Activated gamma-delta T cell treated with Interleukin-2 at 50 U/mL for 16 hours (primary cell): ENCODE results near the gene PPT2.

ENCODE experiments used
- DNase-seq: peaks from one replicate; pipeline ENCODE4 v3.0.0-alpha.2; 2020

PPT2 gene

GRCh38 chr6:32153564-32154513, at the start of gene PPT2:
Gene PPT2, plus strand, starts transcription at chr6:32154141. Its CDS starts 454 bp downstream, at chr6:32154595.
- DNase-seq, result peak; percentile 68

DNA sequence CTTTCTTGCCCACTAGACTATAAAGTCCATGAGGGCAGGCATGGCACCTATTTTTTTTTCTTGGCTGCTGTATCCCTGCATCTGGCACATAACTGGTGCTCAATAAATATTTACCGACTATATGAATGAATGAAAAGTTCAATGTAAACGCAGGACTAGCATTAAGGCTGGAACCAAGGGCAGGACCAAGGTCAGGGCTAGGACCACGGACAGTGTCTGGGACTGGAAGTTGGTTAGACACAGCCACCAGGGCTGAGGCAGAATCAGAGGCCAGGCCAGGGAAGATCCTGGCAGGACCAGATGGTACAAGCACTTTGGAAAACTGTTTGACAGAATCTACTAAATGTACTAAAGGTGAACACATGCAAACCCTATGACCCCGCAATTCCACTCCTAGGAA, 48.5 kb upstream of the PPT2 start:
- no peak for DNase-seq

DNA sequence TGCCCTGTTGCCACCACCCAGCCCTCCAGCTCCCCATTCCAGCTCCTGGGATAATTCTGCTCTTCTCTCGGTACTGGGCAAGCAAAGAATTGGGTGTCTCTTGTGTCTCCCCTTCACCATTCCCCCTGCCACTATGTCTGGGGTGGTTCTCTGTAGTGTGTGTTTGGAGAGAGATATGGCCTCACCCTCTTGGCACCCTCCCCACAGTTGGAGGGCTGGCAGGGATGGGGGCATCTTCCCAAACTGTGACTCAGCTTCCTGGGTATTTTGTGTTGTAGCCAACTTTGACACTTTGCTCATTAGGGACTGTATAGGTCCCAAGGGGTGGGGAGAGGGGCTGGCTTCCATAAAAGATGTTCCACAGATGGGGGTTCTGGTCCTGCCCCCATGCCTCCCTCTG, 46.5 kb upstream of the PPT2 start:
- DNase-seq, result no peak

- no peak for DNase-seq
Observed at GRCh38 chr6:32108094-32108627, 45.8 kb upstream of the PPT2 start.

DNA sequence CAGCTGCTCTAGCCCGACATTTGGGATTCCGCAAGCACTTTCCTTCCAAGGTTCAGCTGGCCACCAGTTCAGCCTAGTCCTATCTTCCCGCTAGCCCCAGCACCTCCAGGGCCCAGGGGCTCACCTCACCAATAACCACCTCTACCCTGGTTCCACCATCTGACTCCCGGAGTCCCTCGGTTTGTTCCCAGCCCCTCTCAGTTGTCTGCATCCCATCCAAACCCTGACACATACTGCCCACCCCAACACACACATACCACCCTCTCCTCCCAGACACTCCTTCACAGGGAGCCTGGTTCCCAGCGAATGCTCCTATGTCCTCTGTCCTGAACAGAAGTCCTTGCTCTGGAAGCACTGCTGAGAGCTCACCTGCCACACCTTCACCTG, 45.2 kb upstream of the PPT2 start:
- DNase-seq, result no peak

- no peak for DNase-seq
Observed at GRCh38 chr6:32109114-32109764, 44.7 kb upstream of the PPT2 start, which contains the start of gene TNXB. Gene TNXB, minus strand, starts transcription at chr6:32109338. Its CDS starts 11,140 bp downstream, at chr6:32098198.

DNA sequence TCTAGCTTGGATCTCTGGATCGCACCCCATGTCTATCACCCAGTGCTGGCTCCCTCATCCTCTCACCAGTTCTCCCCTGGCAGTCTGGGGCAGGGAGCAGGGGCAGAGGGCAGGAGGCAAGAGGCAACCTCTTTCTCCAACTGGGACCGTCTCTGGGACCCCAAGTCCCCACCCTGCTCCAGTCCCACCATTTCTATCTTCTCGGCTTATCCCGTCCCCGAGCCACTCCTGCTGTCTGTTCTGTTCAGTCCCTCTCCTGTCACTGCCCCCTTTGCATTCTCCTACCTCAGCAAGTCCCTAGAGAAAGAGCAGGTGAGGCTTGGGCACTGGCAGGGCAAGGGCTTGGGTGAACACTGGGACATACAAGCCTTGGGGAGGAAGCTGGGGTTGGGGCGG, 44.2 kb upstream of the PPT2 start:
- no peak for DNase-seq

GRCh38 chr6:32110632-32111031, 43.3 kb upstream of the PPT2 start:
- no peak for DNase-seq

GRCh38 chr6:32111424-32112066, 42.4 kb upstream of the PPT2 start:
- no peak for DNase-seq

GRCh38 chr6:32112431-32112980, 41.4 kb upstream of the PPT2 start:
- DNase-seq, result no peak

- no peak for DNase-seq
Observed at GRCh38 chr6:32113386-32114352, 40.3 kb upstream of the PPT2 start.

DNA sequence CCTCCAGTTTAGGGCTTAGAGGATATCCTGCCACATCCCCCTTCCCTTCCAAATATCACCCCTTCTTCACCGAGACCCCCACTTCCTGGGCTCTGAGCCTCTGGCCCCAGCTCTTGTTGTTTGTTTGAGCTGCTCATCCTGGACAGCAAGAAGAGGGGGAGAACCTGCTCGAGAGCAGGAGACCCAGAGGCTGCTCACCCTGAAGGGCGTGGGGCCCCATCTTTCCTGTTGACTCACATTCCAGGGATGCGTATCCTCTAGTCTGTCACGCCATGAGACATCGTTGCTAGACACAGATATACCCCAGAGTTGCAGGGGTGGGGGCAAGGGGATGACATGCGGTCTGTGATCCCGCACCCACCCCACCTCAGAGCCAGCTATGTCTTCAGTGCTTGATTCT, 39.1 kb upstream of the PPT2 start:
- DNase-seq, result no peak

DNA sequence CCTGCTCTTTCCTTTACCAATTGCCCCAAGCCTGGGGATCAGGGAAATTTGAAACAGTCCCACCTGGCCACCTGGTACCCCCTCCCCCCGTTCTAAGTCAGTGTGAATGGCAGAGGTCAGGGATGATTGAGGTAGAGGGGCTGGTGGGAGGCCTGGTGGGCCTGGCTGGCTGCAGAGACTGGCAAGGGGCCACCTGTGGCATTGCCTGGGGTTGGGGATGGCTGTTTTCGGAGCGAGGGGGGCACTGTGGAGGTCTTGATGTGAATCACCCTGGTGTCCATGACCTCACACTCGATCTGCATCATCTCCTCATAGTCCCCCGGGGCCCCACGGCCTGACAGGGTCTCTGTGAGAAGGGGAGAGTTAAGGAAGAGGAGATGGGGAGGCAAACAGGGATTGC, 38.3 kb upstream of the PPT2 start:
- DNase-seq, result no peak

DNA sequence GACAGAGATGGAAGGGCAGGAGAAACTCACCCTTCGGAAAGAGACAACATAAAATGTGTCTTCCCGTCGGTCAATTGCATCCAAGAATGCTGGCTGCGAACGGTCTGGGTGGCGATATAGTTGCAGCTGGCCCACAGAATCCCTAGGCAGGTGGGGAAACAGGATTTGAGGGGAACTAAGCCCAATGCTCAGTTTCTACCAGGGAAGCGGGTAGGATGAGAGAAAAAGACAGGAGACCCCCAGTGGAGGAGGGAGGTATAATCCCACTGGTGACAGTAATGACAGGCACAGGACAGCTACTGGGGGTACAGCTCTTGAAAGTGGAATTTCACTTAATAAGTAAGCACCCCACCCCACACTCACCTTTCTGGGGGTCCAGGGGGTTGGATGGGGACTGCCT, 37.3 kb upstream of the PPT2 start:
- DNase-seq, result no peak

GRCh38 chr6:32117461-32117860, 36.5 kb upstream of the PPT2 start:
- DNase-seq, result no peak

GRCh38 chr6:32118782-32119628, 34.9 kb upstream of the PPT2 start:
- peak; percentile 57 for DNase-seq

GRCh38 chr6:32120573-32121059, 33.3 kb upstream of the PPT2 start:
- no peak for DNase-seq

DNA sequence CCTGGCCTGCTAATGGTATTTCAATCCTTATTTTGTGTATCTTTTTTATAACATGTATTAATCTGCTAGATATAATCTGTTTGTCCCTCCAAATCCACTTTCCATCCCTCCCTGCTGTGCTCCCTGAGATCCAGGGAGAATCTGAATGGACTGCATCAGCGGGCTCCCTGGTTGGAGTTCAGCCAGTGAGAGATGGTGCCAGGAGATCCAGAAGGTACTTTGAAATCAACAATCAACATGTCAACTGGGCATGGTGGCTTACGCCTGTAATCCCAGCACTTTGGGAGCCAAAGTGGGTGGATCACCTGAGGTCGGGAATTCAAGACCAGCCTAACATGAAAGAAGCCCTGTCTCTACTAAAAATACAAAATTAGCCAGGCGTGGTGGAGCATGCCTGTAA, 30.3 kb upstream of the PPT2 start:
- DNase-seq, result no peak

DNA sequence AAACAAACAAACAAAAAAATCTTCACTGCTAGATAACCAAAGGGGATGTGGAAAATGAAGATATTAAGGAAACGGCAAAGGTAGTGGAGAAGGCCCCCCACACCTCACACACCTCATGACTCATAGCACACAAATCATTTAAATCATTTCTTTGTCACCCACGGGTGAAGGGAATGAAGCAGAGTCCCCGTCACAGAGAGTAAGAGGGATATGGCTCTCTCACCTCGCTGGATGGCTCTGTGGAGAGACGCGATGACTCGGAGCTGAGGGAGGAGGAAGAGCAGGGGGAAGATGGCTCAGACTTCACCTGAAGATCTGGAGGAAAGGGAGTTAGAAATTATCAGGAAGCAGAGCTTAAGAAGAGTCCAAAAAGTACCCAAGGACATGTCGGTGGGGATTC, 27.1 kb upstream of the PPT2 start:
- DNase-seq, result no peak

DNA sequence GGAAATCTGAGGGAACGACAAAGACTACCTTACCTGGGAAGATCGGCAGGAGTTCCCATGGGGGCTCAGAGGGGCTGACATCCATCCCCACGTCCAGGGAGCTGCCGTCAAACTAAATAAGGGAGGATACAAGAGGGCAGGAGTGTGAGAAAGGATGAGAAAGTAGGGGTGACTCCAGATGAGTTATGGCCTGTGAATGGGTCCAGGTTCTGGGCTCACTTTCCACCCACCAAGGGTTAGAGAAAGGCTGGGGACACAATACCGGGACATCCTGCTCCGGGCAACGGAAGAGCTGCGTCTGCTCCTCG, 26.6 kb upstream of the PPT2 start:
- DNase-seq, result no peak
